ENCODE measurements around the gene STON2. TPM values are rescaled to one million over a fixed set of nuclear protein-coding genes. Genes with fewer than 3 reads are reported as not detected.

The STON2 gene
- total RNA-seq, 4 donors from 2014 or later = 69.8 to 202 (median 97.0) TPM

- no peak for TF ChIP-seq POLR2A (IDR thresholded peaks at IDR 0.05)
- TF ChIP-seq, protein P1, sequence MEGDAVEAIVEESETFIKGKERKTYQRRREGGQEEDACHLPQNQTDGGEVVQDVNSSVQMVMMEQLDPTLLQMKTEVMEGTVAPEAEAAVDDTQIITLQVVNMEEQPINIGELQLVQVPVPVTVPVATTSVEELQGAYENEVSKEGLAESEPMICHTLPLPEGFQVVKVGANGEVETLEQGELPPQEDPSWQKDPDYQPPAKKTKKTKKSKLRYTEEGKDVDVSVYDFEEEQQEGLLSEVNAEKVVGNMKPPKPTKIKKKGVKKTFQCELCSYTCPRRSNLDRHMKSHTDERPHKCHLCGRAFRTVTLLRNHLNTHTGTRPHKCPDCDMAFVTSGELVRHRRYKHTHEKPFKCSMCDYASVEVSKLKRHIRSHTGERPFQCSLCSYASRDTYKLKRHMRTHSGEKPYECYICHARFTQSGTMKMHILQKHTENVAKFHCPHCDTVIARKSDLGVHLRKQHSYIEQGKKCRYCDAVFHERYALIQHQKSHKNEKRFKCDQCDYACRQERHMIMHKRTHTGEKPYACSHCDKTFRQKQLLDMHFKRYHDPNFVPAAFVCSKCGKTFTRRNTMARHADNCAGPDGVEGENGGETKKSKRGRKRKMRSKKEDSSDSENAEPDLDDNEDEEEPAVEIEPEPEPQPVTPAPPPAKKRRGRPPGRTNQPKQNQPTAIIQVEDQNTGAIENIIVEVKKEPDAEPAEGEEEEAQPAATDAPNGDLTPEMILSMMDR (IDR thresholded peaks at IDR 0.05) = no peak
- H3K9me3 ChIP-seq = no peaks in the 10 kb centered on the region
- H3K27me3 ChIP-seq = no peaks in the 10 kb centered on the region
- H3K4me1 ChIP-seq = peaks cover 12 to 31% of the 10 kb centered on the region in 2 donors
- H3K4me3 ChIP-seq (replicated peaks in 1 of 3) = no peak overlapping the region
- WGBS, 2 donors = 53 to 63% methylated on average over 8 of the region's 8 CpGs
- DNase-seq = no peak
- intact Hi-C loops (cut with DNase I) = no loop called here
- H3K36me3 ChIP-seq = no peaks in the 10 kb centered on the region
- no peak overlapping the region for H3K27ac ChIP-seq
These were observed 27.4 kb upstream of the STON2 start for GRCh38 chr14:81427348-81428058.

DNA sequence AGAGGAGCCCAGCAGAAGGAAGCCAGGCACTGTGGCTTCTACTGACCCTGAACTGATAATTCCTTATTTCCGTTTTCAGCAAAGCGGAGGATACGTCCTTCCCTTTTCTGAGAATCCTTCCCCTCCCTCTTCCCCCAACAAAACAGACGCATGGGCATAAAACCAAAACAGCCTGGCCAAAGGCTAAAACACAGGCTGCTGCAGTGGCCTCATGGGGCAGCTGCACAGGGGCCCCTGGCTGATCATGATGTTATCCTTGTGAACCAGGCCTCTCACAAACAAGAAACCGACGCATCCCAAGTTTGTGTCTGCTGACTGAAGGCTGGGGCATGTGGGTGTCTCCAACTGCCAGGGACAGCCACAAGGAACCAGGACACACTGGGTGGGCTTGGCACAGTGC lies 23.4 kb upstream of the STON2 start:
- Histone ChIP-seq H3K27me3 (no peaks in the 10 kb centered on the region), H3K4me3 (replicated peaks in 1 of 3) (no peak overlapping the region), H3K36me3 (no peaks in the 10 kb centered on the region), H3K27ac (peak overlapping the region; percentile 18 to 54 (median 23)), H3K4me1 (peaks cover 13 to 27% of the 10 kb centered on the region in 2 donors), H3K9me3 (no peaks in the 10 kb centered on the region)
- TF ChIP-seq, protein P1 (IDR thresholded peaks at IDR 0.05) = no peak
- no peak for TF ChIP-seq POLR2A (IDR thresholded peaks at IDR 0.05)
- DNase-seq = peak in 1 of 2 donors; percentile 34
- 47 to 60% methylated on average over 5 to 6 of the region's 6 CpGs for WGBS, 2 donors
- intact Hi-C loops (cut with DNase I) = no loop called here

GRCh38 chr14:81418057-81418790 lies 18.1 kb upstream of the STON2 start:
- H3K4me3 ChIP-seq (replicated peaks in 1 of 3) = no peak overlapping the region
- WGBS, 2 donors = 94 to 96% methylated on average over 3 of the region's 3 CpGs
- H3K9me3 ChIP-seq = no peaks in the 10 kb centered on the region
- no peak overlapping the region for H3K27ac ChIP-seq
- TF ChIP-seq, protein P1 (IDR thresholded peaks at IDR 0.05) = no peak
- TF ChIP-seq POLR2A (IDR thresholded peaks at IDR 0.05) = no peak
- intact Hi-C loops (cut with DNase I) = no loop called here
- no peaks in the 10 kb centered on the region for H3K36me3 ChIP-seq
- H3K4me1 ChIP-seq = peaks cover 8 to 9% of the 10 kb centered on the region in 2 donors
- no peak for DNase-seq
- H3K27me3 ChIP-seq = no peaks in the 10 kb centered on the region

DNA sequence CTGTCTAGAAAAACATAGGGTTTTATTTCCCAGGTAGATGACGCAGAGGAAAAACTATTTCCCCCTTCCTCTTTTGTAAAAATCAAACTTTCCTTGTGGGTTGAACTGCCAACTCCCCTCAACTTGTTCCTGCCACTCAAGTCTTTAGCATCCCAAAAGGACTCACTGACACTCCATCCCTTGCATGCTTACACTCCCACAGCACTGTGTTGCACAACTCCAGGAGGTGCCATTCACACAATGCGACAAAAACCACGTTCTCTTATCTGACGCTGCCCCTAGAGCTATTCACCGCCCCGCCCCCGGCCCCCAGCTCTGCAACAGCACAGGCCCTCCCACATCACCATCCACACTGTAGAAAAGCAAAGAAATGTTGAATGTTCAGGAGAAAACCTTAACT lies 16.9 kb upstream of the STON2 start:
- Histone ChIP-seq H3K27ac (no peak overlapping the region), H3K36me3 (no peaks in the 10 kb centered on the region), H3K9me3 (no peaks in the 10 kb centered on the region), H3K4me1 (peaks cover 0 to 5% of the 10 kb centered on the region in 2 donors), H3K27me3 (no peaks in the 10 kb centered on the region), H3K4me3 (replicated peaks in 1 of 3) (no peak overlapping the region)
- WGBS, 2 donors = 92 to 93% methylated on average over 7 of the region's 7 CpGs
- DNase-seq = no peak
- intact Hi-C loops (cut with DNase I) = no loop called here
- TF ChIP-seq POLR2A (IDR thresholded peaks at IDR 0.05) = no peak
- TF ChIP-seq, protein P1 (IDR thresholded peaks at IDR 0.05) = no peak
